Measurements from ENCODE around the gene OSTF1. TPM values are rescaled to one million over a fixed set of nuclear protein-coding genes. Genes with fewer than 3 reads are reported as not detected.

Gene OSTF1
- total RNA-seq, 1 experiment from 2014 or later: 58.4 TPM

DNA sequence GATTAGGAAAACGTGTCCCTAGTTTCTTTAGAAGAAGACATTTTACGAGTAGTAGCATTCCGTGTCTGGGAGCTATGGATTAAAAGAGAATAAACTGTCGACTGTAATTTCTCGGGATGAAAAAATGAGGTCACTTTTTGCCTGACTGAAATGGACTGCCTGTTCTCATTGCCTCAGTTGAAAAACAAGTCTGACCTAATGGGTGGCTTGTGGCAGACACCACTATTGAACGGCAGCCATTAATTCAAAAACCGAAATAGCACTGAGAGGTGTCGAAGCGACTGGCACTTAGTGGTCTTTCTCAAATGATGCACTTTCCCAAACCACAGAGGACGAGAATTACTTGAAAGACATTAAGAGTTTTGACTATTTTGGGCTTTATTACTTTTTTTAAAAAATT is 35.4 kb downstream of the OSTF1 start:
- ChIA-PET CTCF (interaction anchor here (0.6 kb wide), 1 partner anchor 9 kb away, joined by 4 read pairs; no protein-coding TSS in a partner anchor), POLR2A (ENCODE audit: unreplicated experiment) (no interaction called here)
- H2AFZ ChIP-seq: no peak overlapping the region
- no peaks in the 10 kb centered on the region for H3F3A ChIP-seq (ENCODE audit: insufficient read depth, low read depth)
- intact Hi-C loops (cut with micrococcal nuclease; ENCODE audit: unreplicated experiment): no loop called here
- no TSS peak for BruUV-seq (replicated peaks)
- H3K4me2 ChIP-seq: no peak overlapping the region
- H3K79me2 ChIP-seq (ENCODE audit: low read depth): no peaks in the 10 kb centered on the region
- H3K4me1 ChIP-seq (replicated peaks; ENCODE audit: insufficient read depth): no peaks in the 10 kb centered on the region
- no peak overlapping the region for H3K4me3 ChIP-seq
- no peaks in the 10 kb centered on the region for H3K9me2 ChIP-seq (ENCODE audit: insufficient read depth)
- no peaks in the 10 kb centered on the region; the same call in 1 of the 2 replicates for H3K9me3 ChIP-seq (ENCODE audit: insufficient read depth, low read depth)
- no peak for DNase-seq
- H3K27ac ChIP-seq: no peak overlapping the region
- H3K36me3 ChIP-seq (ENCODE audit: low read depth): peaks cover 8% of the 10 kb centered on the region; the same call in 1 of the 2 replicates
- no peaks in the 10 kb centered on the region for H4K20me1 ChIP-seq (ENCODE audit: insufficient read depth)
- TF ChIP-seq CTCF (conservative IDR thresholded peaks at IDR 0.05) (no peak), EZH2 (IDR thresholded peaks at IDR 0.05; ENCODE audit: low read depth) (no peak)
- H3K27me3 ChIP-seq (ENCODE audit: insufficient read depth, low read depth): no peaks in the 10 kb centered on the region

GRCh38 chr9:75128535-75128934 is 40.2 kb downstream of the OSTF1 start:
- Histone ChIP-seq H3K79me2 (ENCODE audit: low read depth) (no peaks in the 10 kb centered on the region), H3K9me2 (ENCODE audit: insufficient read depth) (peaks cover 6% of the 10 kb centered on the region; the same call in 1 of the 2 replicates), H3F3A (ENCODE audit: insufficient read depth, low read depth) (no peaks in the 10 kb centered on the region), H3K9me3 (ENCODE audit: insufficient read depth, low read depth) (no peaks in the 10 kb centered on the region), H4K20me1 (ENCODE audit: insufficient read depth) (no peaks in the 10 kb centered on the region), H3K27me3 (ENCODE audit: insufficient read depth, low read depth) (no peaks in the 10 kb centered on the region), H3K4me2 (no peak overlapping the region), H3K4me3 (no peak overlapping the region), H3K27ac (no peak overlapping the region), H3K36me3 (ENCODE audit: low read depth) (no peaks in the 10 kb centered on the region), H2AFZ (no peak overlapping the region), H3K4me1 (replicated peaks; ENCODE audit: insufficient read depth) (no peaks in the 10 kb centered on the region)
- BruUV-seq (replicated peaks): no TSS peak
- no peak for DNase-seq
- POLR2A ChIA-PET (ENCODE audit: unreplicated experiment): no interaction called here
- TF ChIP-seq CTCF (conservative IDR thresholded peaks at IDR 0.05) (no peak), EZH2 (IDR thresholded peaks at IDR 0.05; ENCODE audit: low read depth) (no peak)
- intact Hi-C loops (cut with micrococcal nuclease; ENCODE audit: unreplicated experiment): no loop called here
- CTCF ChIA-PET: no interaction called here

DNA sequence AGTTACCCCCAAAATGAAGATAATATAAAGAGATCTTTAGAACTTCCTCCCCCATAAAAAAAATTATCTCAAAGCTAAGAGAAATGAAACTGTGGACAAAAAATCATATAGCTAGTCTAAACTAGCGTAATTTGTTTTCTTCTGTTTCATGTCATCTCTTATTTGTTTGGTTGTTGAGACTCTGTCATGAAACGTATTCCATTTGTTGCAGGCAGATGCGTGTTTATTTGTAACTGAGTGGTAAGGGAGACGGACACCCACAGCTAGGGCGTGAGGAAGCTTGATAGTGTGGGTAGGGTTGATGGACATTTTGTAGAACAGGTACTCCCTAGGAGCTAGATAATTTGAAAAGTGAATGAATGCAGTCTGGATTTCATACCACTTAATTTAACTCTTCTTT is 41.9 kb downstream of the OSTF1 start:
- Histone ChIP-seq H3K79me2 (ENCODE audit: low read depth) (no peaks in the 10 kb centered on the region), H3K9me3 (ENCODE audit: insufficient read depth, low read depth) (no peaks in the 10 kb centered on the region), H3K9me2 (ENCODE audit: insufficient read depth) (peaks cover 6% of the 10 kb centered on the region; the same call in 1 of the 2 replicates), H3K4me2 (no peak overlapping the region), H2AFZ (no peak overlapping the region), H4K20me1 (ENCODE audit: insufficient read depth) (no peaks in the 10 kb centered on the region), H3K4me3 (no peak overlapping the region), H3K27me3 (ENCODE audit: insufficient read depth, low read depth) (no peaks in the 10 kb centered on the region), H3K4me1 (replicated peaks; ENCODE audit: insufficient read depth) (no peaks in the 10 kb centered on the region), H3K27ac (no peak overlapping the region), H3K36me3 (ENCODE audit: low read depth) (no peaks in the 10 kb centered on the region), H3F3A (ENCODE audit: insufficient read depth, low read depth) (no peaks in the 10 kb centered on the region)
- POLR2A ChIA-PET (ENCODE audit: unreplicated experiment): no interaction called here
- TF ChIP-seq EZH2 (IDR thresholded peaks at IDR 0.05; ENCODE audit: low read depth): no peak
- no peak for TF ChIP-seq CTCF (conservative IDR thresholded peaks at IDR 0.05)
- BruUV-seq (replicated peaks): no TSS peak
- intact Hi-C loops (cut with micrococcal nuclease; ENCODE audit: unreplicated experiment): no loop called here
- CTCF ChIA-PET: no interaction called here
- DNase-seq: no peak
